ENCODE measurements around the gene ZNF236.

DNA sequence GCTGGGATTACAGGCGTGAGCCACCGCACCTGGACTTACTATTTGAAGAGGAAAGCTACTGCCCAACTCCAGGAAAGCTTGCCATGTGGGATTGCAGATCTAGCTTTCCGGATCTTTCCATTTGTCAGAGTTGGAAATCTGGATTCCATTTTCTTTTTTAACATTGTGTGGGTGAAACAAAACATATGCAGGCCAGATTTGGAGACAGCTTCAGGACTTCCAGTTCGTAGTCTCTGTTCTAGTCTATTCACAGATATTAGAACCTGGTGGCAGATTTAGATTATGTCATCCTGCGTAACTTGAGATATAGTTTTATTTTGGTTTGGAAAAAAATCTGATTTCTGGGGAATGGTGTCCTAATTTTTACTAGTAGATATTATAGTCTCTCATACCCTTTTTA is 70.5 kb downstream of the ZNF236 start:
- TF ChIP-seq, protein P1, sequence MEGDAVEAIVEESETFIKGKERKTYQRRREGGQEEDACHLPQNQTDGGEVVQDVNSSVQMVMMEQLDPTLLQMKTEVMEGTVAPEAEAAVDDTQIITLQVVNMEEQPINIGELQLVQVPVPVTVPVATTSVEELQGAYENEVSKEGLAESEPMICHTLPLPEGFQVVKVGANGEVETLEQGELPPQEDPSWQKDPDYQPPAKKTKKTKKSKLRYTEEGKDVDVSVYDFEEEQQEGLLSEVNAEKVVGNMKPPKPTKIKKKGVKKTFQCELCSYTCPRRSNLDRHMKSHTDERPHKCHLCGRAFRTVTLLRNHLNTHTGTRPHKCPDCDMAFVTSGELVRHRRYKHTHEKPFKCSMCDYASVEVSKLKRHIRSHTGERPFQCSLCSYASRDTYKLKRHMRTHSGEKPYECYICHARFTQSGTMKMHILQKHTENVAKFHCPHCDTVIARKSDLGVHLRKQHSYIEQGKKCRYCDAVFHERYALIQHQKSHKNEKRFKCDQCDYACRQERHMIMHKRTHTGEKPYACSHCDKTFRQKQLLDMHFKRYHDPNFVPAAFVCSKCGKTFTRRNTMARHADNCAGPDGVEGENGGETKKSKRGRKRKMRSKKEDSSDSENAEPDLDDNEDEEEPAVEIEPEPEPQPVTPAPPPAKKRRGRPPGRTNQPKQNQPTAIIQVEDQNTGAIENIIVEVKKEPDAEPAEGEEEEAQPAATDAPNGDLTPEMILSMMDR (CRISPR knock-in tag; IDR thresholded peaks at IDR 0.05): no peak
- TF ChIP-seq CC2D1A (CRISPR knock-in tag; IDR thresholded peaks at IDR 0.05): no peak
- TF ChIP-seq, protein P2, sequence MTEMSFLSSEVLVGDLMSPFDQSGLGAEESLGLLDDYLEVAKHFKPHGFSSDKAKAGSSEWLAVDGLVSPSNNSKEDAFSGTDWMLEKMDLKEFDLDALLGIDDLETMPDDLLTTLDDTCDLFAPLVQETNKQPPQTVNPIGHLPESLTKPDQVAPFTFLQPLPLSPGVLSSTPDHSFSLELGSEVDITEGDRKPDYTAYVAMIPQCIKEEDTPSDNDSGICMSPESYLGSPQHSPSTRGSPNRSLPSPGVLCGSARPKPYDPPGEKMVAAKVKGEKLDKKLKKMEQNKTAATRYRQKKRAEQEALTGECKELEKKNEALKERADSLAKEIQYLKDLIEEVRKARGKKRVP (CRISPR knock-in tag; IDR thresholded peaks at IDR 0.05): no peak
- TF ChIP-seq, protein P3, sequence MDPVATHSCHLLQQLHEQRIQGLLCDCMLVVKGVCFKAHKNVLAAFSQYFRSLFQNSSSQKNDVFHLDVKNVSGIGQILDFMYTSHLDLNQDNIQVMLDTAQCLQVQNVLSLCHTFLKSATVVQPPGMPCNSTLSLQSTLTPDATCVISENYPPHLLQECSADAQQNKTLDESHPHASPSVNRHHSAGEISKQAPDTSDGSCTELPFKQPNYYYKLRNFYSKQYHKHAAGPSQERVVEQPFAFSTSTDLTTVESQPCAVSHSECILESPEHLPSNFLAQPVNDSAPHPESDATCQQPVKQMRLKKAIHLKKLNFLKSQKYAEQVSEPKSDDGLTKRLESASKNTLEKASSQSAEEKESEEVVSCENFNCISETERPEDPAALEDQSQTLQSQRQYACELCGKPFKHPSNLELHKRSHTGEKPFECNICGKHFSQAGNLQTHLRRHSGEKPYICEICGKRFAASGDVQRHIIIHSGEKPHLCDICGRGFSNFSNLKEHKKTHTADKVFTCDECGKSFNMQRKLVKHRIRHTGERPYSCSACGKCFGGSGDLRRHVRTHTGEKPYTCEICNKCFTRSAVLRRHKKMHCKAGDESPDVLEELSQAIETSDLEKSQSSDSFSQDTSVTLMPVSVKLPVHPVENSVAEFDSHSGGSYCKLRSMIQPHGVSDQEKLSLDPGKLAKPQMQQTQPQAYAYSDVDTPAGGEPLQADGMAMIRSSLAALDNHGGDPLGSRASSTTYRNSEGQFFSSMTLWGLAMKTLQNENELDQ (CRISPR knock-in tag; IDR thresholded peaks at IDR 0.05; ENCODE audit: borderline replicate concordance): no peak
- no peak for TF ChIP-seq POLR2AphosphoS2 (IDR thresholded peaks at IDR 0.05; ENCODE audit: low read depth, low read length)
- TF ChIP-seq CEBPG (CRISPR knock-in tag; IDR thresholded peaks at IDR 0.05): no peak
